H9 (cell line): ENCODE measurements around the gene ARPC2. TPM values are rescaled to one million over a fixed set of nuclear protein-coding genes. Genes with fewer than 3 reads are reported as not detected.

Experiments used
- DNase-seq: peaks from one replicate; pipeline ENCODE4 v3.0.0-alpha.2; 2017
- H2AFZ ChIP-seq: one replicate; pipeline ENCODE4 v1.6.1; 2013; ENCODE audit warnings: mild to moderate bottlenecking, low read length, control low read depth, moderate library complexity
- H2AK5ac ChIP-seq: 2 replicates; pipeline ENCODE4 v1.6.1; 2013; ENCODE audit warnings: low read length, control low read depth, mixed read lengths; ENCODE audit not compliant: insufficient read length
- H2BK120ac ChIP-seq: one replicate; pipeline ENCODE4 v1.6.1; 2013; ENCODE audit warnings: low read depth, mild to moderate bottlenecking, low read length, control low read depth, inconsistent platforms; ENCODE audit not compliant: poor library complexity, severe bottlenecking
- H2BK12ac ChIP-seq: 2 replicates; pipeline ENCODE4 v1.6.1; 2013; ENCODE audit warnings: low read length, control low read depth, mixed read lengths, low read depth; ENCODE audit not compliant: insufficient read length
- H2BK15ac ChIP-seq: 2 replicates; pipeline ENCODE4 v1.6.1; 2013; ENCODE audit warnings: low read depth, low read length, control low read depth
- H2BK20ac ChIP-seq: one replicate; pipeline ENCODE4 v1.6.1; 2013; ENCODE audit warnings: low read depth, mild to moderate bottlenecking, low read length, control low read depth, inconsistent platforms; ENCODE audit not compliant: poor library complexity, severe bottlenecking
- H2BK5ac ChIP-seq: 2 replicates; pipeline ENCODE4 v1.6.1; 2013; ENCODE audit warnings: low read length, control low read depth, mixed read lengths; ENCODE audit not compliant: insufficient read length
- H3K14ac ChIP-seq: 2 replicates; pipeline ENCODE4 v1.6.1; 2013; ENCODE audit warnings: low read length, control low read depth; ENCODE audit not compliant: insufficient read depth
- H3K18ac ChIP-seq: 2 replicates; pipeline ENCODE4 v1.6.1; 2013; ENCODE audit warnings: low read depth, mild to moderate bottlenecking, mixed read lengths, low read length, control low read depth; ENCODE audit not compliant: insufficient read length
- H3K23ac ChIP-seq: 2 replicates; pipeline ENCODE4 v1.6.1; 2013; ENCODE audit warnings: low read length, control low read depth, mixed read lengths, low read depth; ENCODE audit not compliant: insufficient read length
- H3K23me2 ChIP-seq: 2 replicates; pipeline ENCODE4 v1.6.1; 2013; ENCODE audit warnings: low read depth, mild to moderate bottlenecking, mixed read lengths, low read length, control low read depth; ENCODE audit not compliant: insufficient read length, poor library complexity, severe bottlenecking
- H3K27ac ChIP-seq: 2 replicates; pipeline ENCODE4 v1.5.1; 2013; ENCODE audit warnings: low read length, control low read depth, mixed read lengths, low read depth; ENCODE audit not compliant: insufficient read length
- H3K27me3 ChIP-seq: 2 replicates; pipeline ENCODE4 v1.6.1; 2013; ENCODE audit warnings: low read length, control low read depth, inconsistent platforms; ENCODE audit not compliant: insufficient read depth
- H3K4ac ChIP-seq: 2 replicates; pipeline ENCODE4 v1.6.1; 2013; ENCODE audit warnings: low read depth, mild to moderate bottlenecking, control low read depth, inconsistent platforms, low read length, moderate library complexity
- H3K4me1 ChIP-seq: 2 replicates; pipeline ENCODE4 v1.6.1; 2013; ENCODE audit warnings: low read length, control low read depth, inconsistent platforms; ENCODE audit not compliant: insufficient read depth
- H3K4me2 ChIP-seq: 2 replicates; pipeline ENCODE4 v1.6.1; 2013; ENCODE audit warnings: low read length, control low read depth, mixed read lengths; ENCODE audit not compliant: insufficient read length, insufficient read depth
- H3K56ac ChIP-seq: 2 replicates; pipeline ENCODE4 v1.6.1; 2013; ENCODE audit warnings: low read depth, mild to moderate bottlenecking, mixed read lengths, low read length, control low read depth; ENCODE audit not compliant: insufficient read length
- H3K79me1 ChIP-seq: 2 replicates; pipeline ENCODE4 v1.6.1; 2013; ENCODE audit warnings: low read depth, mild to moderate bottlenecking, moderate library complexity, low read length, control low read depth, inconsistent platforms; ENCODE audit not compliant: insufficient read depth, poor library complexity, severe bottlenecking
- H3K79me2 ChIP-seq: 2 replicates; pipeline ENCODE4 v1.6.1; 2013; ENCODE audit warnings: low read length, control low read depth, inconsistent platforms; ENCODE audit not compliant: insufficient read depth
- H3K9ac ChIP-seq: 2 replicates; pipeline ENCODE4 v1.6.1; 2013; ENCODE audit warnings: low read length, control low read depth, mixed read lengths; ENCODE audit not compliant: insufficient read length; ENCODE audit errors: extremely low read depth
- H3K9me3 ChIP-seq: one replicate; pipeline ENCODE4 v1.6.1; 2013; ENCODE audit warnings: low read depth, low read length, inconsistent platforms; ENCODE audit not compliant: control insufficient read depth
- H3T11ph ChIP-seq: one replicate; pipeline ENCODE4 v1.6.1; 2013; ENCODE audit warnings: mild to moderate bottlenecking, low read length, control low read depth, inconsistent platforms
- H4K20me1 ChIP-seq: one replicate; pipeline ENCODE4 v1.6.1; 2013; ENCODE audit not compliant: control insufficient read depth, insufficient read length, insufficient read depth
- H4K5ac ChIP-seq: 2 replicates; pipeline ENCODE4 v1.6.1; 2013; ENCODE audit warnings: low read depth, mild to moderate bottlenecking, mixed read lengths, low read length, control low read depth; ENCODE audit not compliant: insufficient read length
- H4K8ac ChIP-seq: replicated peaks from 2 replicates; pipeline ENCODE4 v1.6.1; 2013; ENCODE audit warnings: low read length, control low read depth, mixed read lengths, low read depth; ENCODE audit not compliant: insufficient read length
- H4K91ac ChIP-seq: 2 replicates; pipeline ENCODE4 v1.6.1; 2013; ENCODE audit warnings: low read depth, mild to moderate bottlenecking, moderate library complexity, mixed read lengths, low read length, control low read depth; ENCODE audit not compliant: insufficient read length
- H3K27ac Mint-ChIP-seq, 3 experiments: 2 replicates in 2 of 3; 3 replicates in 1 of 3; pipeline ENCODE4 v1.8.0; 2020 to 2021; ENCODE audit warnings: mixed read lengths in 3 of 3, mild to moderate bottlenecking in 1 of 3, moderate library complexity in 1 of 3
- H3K27me3 Mint-ChIP-seq: 2 replicates; pipeline ENCODE4 v1.8.0; 2021; ENCODE audit warnings: low read depth, mild to moderate bottlenecking, moderate library complexity, mixed read lengths
- H3K36me3 Mint-ChIP-seq, 3 experiments: 2 replicates in 2 of 3; 3 replicates in 1 of 3; pipeline ENCODE4 v1.8.0; 2020 to 2021; ENCODE audit warnings: low read depth in 3 of 3, mixed read lengths in 3 of 3; ENCODE audit not compliant: insufficient read depth in 1 of 3
- H3K4me1 Mint-ChIP-seq, 2 experiments: 2 replicates each; pipeline ENCODE4 v1.8.0; 2020; ENCODE audit warnings: mixed read lengths in 2 of 2
- H3K4me3 Mint-ChIP-seq, 2 experiments: 2 replicates in 1 of 2; 3 replicates in 1 of 2; pipeline ENCODE4 v1.8.0; 2020 to 2021; ENCODE audit warnings: mild to moderate bottlenecking in 2 of 2, mixed read lengths in 2 of 2, moderate library complexity in 1 of 2
- H3K9me3 Mint-ChIP-seq, 2 experiments: 2 replicates in 1 of 2; 3 replicates in 1 of 2; pipeline ENCODE4 v1.8.0; 2020; ENCODE audit warnings: mild to moderate bottlenecking in 2 of 2, mixed read lengths in 2 of 2, moderate library complexity in 1 of 2
- CTCF ChIP-seq: fragments of 200-600 bp; sonication (generic); conservative IDR thresholded peaks from 3 replicates; pipeline ENCODE4 v1.8.0; 2021; ENCODE audit warnings: antibody characterized with exemption, mild to moderate bottlenecking
- WGBS: extraction: QIAGEN DNeasy Blood & Tissue Kit; methylation state at CpG from one replicate; pipeline ENCODE4 v1.1.7; 2013; ENCODE audit warnings: missing lambda C conversion rate, low lambda C conversion rate, mixed read lengths; ENCODE audit not compliant: insufficient read length; ENCODE audit errors: extremely low coverage; 5-methylcytosine and 5-hydroxymethylcytosine counted together
- total RNA-seq: library from RNA; stranded (reverse); gene quantifications from 2 replicates; pipeline ENCODE4 v1.2.1, GENCODE V29; 2021

ARPC2 gene
- total RNA-seq, 1 experiment from 2014 or later, result 197 TPM

GRCh38 chr2:218180467-218181114, 36.4 kb upstream of the ARPC2 start:
- Histone ChIP-seq H2BK15ac (no peak overlapping the region), H3K27me3 (no peaks in the 10 kb centered on the region), H3K56ac (no peak overlapping the region), H3K79me2 (no peaks in the 10 kb centered on the region), H3K4me2 (no peak overlapping the region), H3K23me2 (no peaks in the 10 kb centered on the region), H2BK12ac (no peak overlapping the region), H2BK120ac (no peak overlapping the region), H2AK5ac (no peak overlapping the region), H2BK5ac (no peak overlapping the region), H2AFZ (no peak overlapping the region), H3T11ph (no peak overlapping the region), H3K4ac (no peak overlapping the region), H3K9me3 (no peaks in the 10 kb centered on the region), H4K5ac (no peak overlapping the region), H4K8ac (no peak overlapping the region), H3K23ac (no peak overlapping the region), H3K9ac (no peak overlapping the region), H3K79me1 (no peaks in the 10 kb centered on the region), H3K4me1 (no peaks in the 10 kb centered on the region), H3K27ac (no peak overlapping the region), H4K20me1 (no peaks in the 10 kb centered on the region), H3K14ac (no peak overlapping the region), H2BK20ac (no peak overlapping the region), H3K18ac (no peak overlapping the region), H4K91ac (no peak overlapping the region)
- Mint-ChIP-seq H3K9me3 (peaks cover 14% of the 10 kb centered on the region in 2 experiments), H3K4me1 (0 out of 4 replicates have a peak, but pooled peaks cover 0 to 3% of the 10 kb centered on the region in 2 experiments), H3K27me3 (peaks cover 18% of the 10 kb centered on the region), H3K27ac (no peak overlapping the region), H3K36me3 (no peaks in the 10 kb centered on the region; a peak in 1 of 7 replicates), H3K4me3 (no peak overlapping the region)
- no peak for DNase-seq
- WGBS, result no CpG with 5 or more reads among the region's 9 CpGs
- no peak for TF ChIP-seq CTCF
